Cardiac fibroblast (primary cell): ENCODE measurements around the gene CDH13.

Experiments used
- DNase-seq, 2 donors: peaks; one replicate each; pipeline versions ENCODE4 v3.0.0 to v3.0.0-alpha.2; 2010; ENCODE audit warnings: low read depth in 2 of 2
- H3K4me3 ChIP-seq, 2 donors: replicated peaks in 1 of 2; 1 replicate in 1 of 2; 2 replicates in 1 of 2; pipeline ENCODE4 v1.5.1; 2011; ENCODE audit warnings: low read depth in 2 of 2, low read length in 2 of 2, mild to moderate bottlenecking in 2 of 2, moderate library complexity in 1 of 2
- TF ChIP-seq, protein P1 (sequence below): IDR thresholded peaks from one replicate; pipeline ENCODE4 v1.5.1; 2011; ENCODE audit warnings: low read depth, mild to moderate bottlenecking, low read length, inconsistent platforms

The CDH13 gene

DNA sequence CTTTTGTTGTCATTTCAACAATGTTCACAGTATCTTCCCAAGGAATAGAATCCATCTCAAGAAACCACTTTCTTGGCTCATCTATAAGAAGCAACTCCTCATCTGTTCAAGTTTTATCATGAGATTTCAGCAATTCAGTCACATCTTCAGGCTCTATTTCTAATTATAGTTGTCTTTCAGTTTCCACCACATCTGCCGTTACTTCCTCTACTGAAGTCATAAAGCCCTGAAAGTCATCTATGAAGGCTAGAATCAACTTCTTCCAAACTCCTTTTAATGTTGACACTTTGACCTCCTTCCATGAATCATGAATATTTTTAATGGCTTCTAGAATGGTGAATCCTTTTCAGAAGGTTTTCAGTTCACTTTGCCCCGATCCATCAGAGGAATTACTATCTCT, 102.1 kb downstream of the CDH13 start:
- DNase-seq: no peak
- H3K4me3 ChIP-seq: no peak overlapping the region
- TF ChIP-seq, protein P1, sequence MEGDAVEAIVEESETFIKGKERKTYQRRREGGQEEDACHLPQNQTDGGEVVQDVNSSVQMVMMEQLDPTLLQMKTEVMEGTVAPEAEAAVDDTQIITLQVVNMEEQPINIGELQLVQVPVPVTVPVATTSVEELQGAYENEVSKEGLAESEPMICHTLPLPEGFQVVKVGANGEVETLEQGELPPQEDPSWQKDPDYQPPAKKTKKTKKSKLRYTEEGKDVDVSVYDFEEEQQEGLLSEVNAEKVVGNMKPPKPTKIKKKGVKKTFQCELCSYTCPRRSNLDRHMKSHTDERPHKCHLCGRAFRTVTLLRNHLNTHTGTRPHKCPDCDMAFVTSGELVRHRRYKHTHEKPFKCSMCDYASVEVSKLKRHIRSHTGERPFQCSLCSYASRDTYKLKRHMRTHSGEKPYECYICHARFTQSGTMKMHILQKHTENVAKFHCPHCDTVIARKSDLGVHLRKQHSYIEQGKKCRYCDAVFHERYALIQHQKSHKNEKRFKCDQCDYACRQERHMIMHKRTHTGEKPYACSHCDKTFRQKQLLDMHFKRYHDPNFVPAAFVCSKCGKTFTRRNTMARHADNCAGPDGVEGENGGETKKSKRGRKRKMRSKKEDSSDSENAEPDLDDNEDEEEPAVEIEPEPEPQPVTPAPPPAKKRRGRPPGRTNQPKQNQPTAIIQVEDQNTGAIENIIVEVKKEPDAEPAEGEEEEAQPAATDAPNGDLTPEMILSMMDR: no peak

DNA sequence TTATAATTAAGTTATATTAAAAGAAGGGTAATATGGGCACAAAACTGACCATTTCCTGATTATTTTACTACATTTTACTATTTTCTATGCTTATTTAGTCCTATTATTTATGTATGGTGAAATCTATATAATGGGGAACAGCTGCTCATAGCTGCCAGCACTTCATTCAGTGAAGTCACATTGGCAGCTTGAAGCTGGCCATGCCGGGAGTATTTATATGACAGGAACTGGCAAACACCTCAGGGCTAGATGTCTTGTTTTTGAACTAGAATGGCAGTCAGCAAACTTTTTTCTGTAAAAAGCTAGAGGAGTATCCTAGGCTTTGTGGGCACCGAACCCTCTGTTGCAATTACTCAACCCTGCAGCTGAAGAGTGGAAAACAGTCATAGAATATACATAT, 104.1 kb downstream of the CDH13 start:
- TF ChIP-seq, protein P1: no peak
- no peak for DNase-seq

DNA sequence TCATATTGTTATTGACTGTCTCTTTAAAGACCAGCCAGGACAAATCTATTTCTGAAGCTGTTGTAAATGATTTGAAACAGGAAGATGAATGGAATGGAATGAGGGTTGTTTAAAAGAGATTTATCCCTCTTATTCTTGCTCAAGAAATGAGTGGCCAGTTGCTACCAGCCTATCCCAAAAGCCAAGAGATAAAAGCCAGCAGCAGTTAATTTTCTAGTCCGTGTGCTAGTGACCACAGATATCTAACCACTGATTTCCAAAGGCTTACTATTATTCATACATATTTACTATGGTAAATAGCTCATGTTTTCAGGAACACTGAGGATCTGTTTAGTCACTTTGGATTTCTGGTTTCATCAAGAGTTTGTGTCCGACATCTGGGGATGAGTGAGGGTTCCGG, 105.7 kb downstream of the CDH13 start:
- peak in 1 of 2 donors; percentile 18 for DNase-seq
- TF ChIP-seq, protein P1: no peak
- H3K4me3 ChIP-seq: no peak overlapping the region

More for the DNA sequence above, 104.1 kb downstream of the CDH13 start:
- no peak overlapping the region for H3K4me3 ChIP-seq

DNA sequence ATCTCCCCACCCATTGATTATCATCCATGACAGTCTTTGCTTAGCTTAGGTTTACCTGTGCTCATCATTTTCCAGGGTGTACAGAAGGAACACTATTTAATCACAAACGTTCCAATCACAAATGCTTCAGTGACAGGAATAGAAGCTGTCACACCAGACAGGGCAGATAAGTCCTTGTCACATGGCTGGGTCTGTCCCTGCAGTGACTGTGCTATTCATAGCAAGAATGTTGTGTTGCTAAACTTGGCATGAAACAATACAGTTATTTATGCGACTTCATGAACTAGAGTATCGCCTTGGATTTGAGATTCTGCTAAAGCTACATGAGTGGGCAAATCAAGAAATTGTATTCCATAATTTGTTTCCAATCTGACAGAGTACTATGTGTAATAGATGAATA, 108.4 kb downstream of the CDH13 start:
- DNase-seq: peak in 1 of 2 donors; percentile 24
- H3K4me3 ChIP-seq: no peak overlapping the region
- TF ChIP-seq, protein P1: no peak

DNA sequence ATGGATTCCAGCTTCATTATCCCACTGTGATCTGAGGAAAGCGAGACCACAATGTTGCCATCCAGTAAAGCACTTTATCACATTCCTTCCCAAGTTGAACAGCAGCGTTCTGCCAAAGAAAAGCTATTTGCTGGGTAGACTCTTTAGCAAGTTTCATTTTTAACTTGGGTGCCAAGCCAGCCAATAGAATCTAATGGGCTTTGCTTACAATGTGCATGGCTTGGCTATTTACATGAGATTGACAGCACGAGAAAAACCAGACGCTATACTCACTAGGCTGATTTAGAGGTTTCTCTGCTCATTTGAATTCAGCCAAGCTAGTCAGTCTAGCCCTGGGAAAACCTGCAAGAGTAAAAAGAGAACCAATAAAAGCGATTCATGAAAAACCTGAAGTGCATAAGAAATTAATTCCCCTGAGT, 108.9 kb downstream of the CDH13 start:
- peak in 1 of 2 donors; percentile 70 for DNase-seq
- H3K4me3 ChIP-seq: no peak overlapping the region
- TF ChIP-seq, protein P1: no peak

DNA sequence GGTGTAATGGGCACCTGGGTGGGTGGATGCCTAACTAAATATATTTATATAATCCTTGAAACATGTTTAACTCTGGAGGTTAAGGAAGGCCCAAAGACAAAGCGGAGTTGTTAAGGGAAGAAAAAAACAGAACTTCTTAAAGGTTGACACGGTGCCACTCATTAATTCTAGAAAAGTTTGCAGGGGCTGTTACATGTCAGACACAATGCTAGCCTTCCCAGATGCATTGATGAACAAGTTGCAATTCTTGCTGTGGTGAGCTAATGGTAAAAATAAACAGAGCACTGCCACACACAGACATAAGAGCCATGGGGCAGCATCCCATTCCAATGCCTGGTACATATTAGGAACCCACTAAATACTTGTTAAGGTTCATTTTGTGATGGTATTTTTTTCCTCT, 109.5 kb downstream of the CDH13 start:
- H3K4me3 ChIP-seq: no peak overlapping the region
- TF ChIP-seq, protein P1: no peak
- DNase-seq: no peak

DNA sequence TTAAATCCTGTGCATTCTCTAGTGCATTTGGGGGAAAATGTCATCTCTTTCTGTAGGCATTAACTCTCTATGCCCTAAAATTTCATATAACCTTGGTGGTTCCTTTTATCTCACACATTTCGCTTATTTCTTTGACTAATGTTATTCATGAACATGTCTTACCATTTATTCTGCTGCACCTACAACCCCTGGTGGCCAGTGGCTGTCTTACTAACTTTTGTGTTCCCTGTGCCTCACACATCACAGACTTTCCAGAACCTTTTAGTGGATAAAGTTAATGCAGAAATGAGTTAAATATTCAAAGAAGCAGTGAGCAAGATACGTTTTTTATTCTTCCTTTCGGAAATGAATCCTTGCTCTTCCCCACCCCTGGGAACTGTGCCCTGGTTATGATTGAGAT, 111.9 kb downstream of the CDH13 start:
- TF ChIP-seq, protein P1: peak; percentile 37
- H3K4me3 ChIP-seq: no peak overlapping the region
- DNase-seq: peak; percentile 32 to 33
